A549 (cell line): ENCODE results near the gene KCNB1.

ENCODE experiments used
- NFE2L2 ChIP-seq: fragments of 150-350 bp; conservative IDR thresholded peaks from 2 replicates; pipeline ENCODE4 v1.6.1; 2014; ENCODE audit warnings: low read length
- POLR2A ChIP-seq: IDR thresholded peaks from 2 replicates; pipeline ENCODE4 v1.6.1; 2012; ENCODE audit warnings: mild to moderate bottlenecking, low read length
- TF ChIP-seq, protein P1 (sequence below): fragments of >200 bp; sonication (Bioruptor Twin); formaldehyde crosslinking; IDR thresholded peaks from 3 replicates; pipeline ENCODE4 v1.5.1; 2016
- TF ChIP-seq, protein P2 (sequence below): IDR thresholded peaks from 2 replicates; pipeline ENCODE4 v1.6.1; 2012

DNA sequence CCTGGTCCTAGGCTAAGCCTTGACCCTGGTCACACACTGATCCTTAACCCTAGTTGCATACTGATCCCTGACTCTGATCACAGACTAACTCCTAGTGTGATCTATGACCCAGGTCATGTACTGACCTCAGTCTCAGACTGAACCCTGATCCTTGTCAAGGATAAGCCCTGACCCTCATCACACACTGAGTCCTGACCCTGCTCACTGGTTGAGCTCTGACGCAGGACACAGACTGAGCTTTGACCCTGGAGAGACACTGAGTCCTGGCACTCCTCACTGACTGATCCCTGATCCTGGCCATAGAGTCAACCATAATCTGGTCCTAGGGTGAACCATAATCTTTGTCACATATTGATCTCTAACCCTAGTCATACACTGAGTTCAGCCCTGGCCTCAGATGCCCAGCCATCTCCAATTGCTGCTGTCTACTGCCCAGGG, 37.9 kb downstream of the KCNB1 start:
- TF ChIP-seq, protein P1, sequence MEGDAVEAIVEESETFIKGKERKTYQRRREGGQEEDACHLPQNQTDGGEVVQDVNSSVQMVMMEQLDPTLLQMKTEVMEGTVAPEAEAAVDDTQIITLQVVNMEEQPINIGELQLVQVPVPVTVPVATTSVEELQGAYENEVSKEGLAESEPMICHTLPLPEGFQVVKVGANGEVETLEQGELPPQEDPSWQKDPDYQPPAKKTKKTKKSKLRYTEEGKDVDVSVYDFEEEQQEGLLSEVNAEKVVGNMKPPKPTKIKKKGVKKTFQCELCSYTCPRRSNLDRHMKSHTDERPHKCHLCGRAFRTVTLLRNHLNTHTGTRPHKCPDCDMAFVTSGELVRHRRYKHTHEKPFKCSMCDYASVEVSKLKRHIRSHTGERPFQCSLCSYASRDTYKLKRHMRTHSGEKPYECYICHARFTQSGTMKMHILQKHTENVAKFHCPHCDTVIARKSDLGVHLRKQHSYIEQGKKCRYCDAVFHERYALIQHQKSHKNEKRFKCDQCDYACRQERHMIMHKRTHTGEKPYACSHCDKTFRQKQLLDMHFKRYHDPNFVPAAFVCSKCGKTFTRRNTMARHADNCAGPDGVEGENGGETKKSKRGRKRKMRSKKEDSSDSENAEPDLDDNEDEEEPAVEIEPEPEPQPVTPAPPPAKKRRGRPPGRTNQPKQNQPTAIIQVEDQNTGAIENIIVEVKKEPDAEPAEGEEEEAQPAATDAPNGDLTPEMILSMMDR, result no peak
- TF ChIP-seq, protein P2, sequence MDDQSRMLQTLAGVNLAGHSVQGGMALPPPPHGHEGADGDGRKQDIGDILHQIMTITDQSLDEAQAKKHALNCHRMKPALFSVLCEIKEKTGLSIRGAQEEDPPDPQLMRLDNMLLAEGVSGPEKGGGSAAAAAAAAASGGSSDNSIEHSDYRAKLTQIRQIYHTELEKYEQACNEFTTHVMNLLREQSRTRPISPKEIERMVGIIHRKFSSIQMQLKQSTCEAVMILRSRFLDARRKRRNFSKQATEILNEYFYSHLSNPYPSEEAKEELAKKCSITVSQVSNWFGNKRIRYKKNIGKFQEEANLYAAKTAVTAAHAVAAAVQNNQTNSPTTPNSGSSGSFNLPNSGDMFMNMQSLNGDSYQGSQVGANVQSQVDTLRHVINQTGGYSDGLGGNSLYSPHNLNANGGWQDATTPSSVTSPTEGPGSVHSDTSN, result no peak
- TF ChIP-seq POLR2A (no peak), NFE2L2 (no peak)
